HG02970 (cell line): Measurements from ENCODE around the gene C16orf54.
"Not testable (repeated sequence)": the region's sequence is repeated elsewhere in the genome, so short reads cannot be mapped to it uniquely, and the experiment has no call there.

Source experiments
- ATAC-seq: cut with Tn5 transposase; IDR thresholded peaks from one replicate; pipeline ENCODE4 v1.9.1; 2021; ENCODE audit warnings: mild to moderate bottlenecking, moderate library complexity, moderate number of reproducible peaks; ENCODE audit not compliant: unreplicated experiment, low FRiP score

Gene C16orf54

GRCh38 chr16:29745853-29746345, at the start of gene C16orf54:
C16orf54 (minus strand) TSS chr16:29745990; CDS start chr16:29744951, 1,039 bp downstream.
- ATAC-seq: no peak

- ATAC-seq: no peak
Observed at GRCh38 chr16:29794231-29794710, 48.5 kb upstream of the C16orf54 start.

- not testable (repeated sequence) for ATAC-seq
Observed at GRCh38 chr16:29793153-29793552, 47.4 kb upstream of the C16orf54 start.

GRCh38 chr16:29791845-29792807, 46.3 kb upstream of the C16orf54 start:
- no peak for ATAC-seq

- ATAC-seq: no peak
Observed at GRCh38 chr16:29790949-29791844, 45.4 kb upstream of the C16orf54 start.

GRCh38 chr16:29790183-29790948, 44.6 kb upstream of the C16orf54 start, which contains the start of gene KIF22:
KIF22 (plus strand) TSS chr16:29790751; CDS start chr16:29790760, 9 bp downstream.
- peak; percentile 94 for ATAC-seq

GRCh38 chr16:29789775-29790182, 44.0 kb upstream of the C16orf54 start:
- ATAC-seq: no peak

GRCh38 chr16:29787155-29787554, 41.4 kb upstream of the C16orf54 start:
- not testable (repeated sequence) for ATAC-seq

- ATAC-seq: no peak
Observed at GRCh38 chr16:29784901-29785500, 39.2 kb upstream of the C16orf54 start.

- ATAC-seq: no peak
Observed at GRCh38 chr16:29784157-29784556, 38.4 kb upstream of the C16orf54 start.

GRCh38 chr16:29783094-29783953, 37.5 kb upstream of the C16orf54 start:
- not testable (repeated sequence) for ATAC-seq

GRCh38 chr16:29779474-29779873, 33.7 kb upstream of the C16orf54 start:
- ATAC-seq: no peak

GRCh38 chr16:29777576-29778350, 32.0 kb upstream of the C16orf54 start, which contains the start of gene ZG16:
ZG16 (plus strand) TSS chr16:29778256; CDS start chr16:29779267, 1,011 bp downstream.
- ATAC-seq: no peak

- ATAC-seq: no peak
Observed at GRCh38 chr16:29775742-29776408, 30.1 kb upstream of the C16orf54 start.

- ATAC-seq: no peak
Observed at GRCh38 chr16:29774730-29775129, 28.9 kb upstream of the C16orf54 start.

- not testable (repeated sequence) for ATAC-seq
Observed at GRCh38 chr16:29772330-29772729, 26.5 kb upstream of the C16orf54 start.
